GM21423 (cell line): ENCODE results near the gene FZD8.
"Not testable (repeated sequence)": the region's sequence is repeated elsewhere in the genome, so short reads cannot be mapped to it uniquely, and the experiment has no call there.

Experiments used
- ATAC-seq: cut with Tn5 transposase; IDR thresholded peaks from one replicate; pipeline ENCODE4 v1.9.1; 2021; ENCODE audit warnings: mild to moderate bottlenecking, moderate library complexity; ENCODE audit not compliant: unreplicated experiment

The FZD8 gene, protein sequence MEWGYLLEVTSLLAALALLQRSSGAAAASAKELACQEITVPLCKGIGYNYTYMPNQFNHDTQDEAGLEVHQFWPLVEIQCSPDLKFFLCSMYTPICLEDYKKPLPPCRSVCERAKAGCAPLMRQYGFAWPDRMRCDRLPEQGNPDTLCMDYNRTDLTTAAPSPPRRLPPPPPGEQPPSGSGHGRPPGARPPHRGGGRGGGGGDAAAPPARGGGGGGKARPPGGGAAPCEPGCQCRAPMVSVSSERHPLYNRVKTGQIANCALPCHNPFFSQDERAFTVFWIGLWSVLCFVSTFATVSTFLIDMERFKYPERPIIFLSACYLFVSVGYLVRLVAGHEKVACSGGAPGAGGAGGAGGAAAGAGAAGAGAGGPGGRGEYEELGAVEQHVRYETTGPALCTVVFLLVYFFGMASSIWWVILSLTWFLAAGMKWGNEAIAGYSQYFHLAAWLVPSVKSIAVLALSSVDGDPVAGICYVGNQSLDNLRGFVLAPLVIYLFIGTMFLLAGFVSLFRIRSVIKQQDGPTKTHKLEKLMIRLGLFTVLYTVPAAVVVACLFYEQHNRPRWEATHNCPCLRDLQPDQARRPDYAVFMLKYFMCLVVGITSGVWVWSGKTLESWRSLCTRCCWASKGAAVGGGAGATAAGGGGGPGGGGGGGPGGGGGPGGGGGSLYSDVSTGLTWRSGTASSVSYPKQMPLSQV

DNA sequence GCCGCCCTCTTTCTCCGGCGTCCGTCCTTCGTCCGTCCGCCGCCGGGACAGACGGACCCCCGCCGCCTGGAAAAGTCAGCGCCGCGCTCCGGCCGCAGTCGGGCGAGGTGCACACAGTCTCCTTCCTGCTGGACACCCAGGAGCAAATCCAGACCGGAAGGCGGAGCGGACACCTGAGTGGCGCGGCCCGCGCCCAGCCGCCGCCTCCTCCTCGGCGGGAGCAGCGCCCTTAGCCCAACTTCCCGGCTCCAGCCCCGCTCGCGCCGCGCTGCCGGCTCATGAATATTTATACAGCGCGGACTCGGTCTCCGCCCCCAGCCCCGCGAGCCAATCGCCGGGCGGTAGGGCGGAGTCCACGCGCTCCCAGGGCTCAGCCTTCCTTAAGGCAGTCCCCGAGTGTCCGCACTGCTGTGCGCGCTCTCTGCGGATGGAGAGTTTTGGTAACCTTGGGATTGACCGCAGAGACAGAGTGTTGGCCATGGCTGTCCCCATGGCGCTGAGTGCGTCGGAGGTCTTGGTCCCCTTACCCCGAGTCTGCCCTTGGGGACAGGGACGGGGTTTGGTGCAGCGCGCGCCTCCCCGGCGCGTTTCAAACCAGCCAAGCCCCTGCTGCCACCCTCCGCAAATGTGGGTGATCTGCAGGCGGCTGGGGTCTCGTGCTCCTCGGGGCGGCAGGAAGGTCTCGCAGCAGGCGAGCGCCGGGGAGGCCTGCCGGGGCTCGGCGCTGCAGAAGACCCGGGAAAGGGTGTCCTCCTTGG is at the start of gene FZD8:
Gene FZD8 (minus strand): TSS at position 262 of the 758 bp plus-strand sequence. CDS start 867 bp downstream, outside the sequence.
- peak; percentile 94 for ATAC-seq

DNA sequence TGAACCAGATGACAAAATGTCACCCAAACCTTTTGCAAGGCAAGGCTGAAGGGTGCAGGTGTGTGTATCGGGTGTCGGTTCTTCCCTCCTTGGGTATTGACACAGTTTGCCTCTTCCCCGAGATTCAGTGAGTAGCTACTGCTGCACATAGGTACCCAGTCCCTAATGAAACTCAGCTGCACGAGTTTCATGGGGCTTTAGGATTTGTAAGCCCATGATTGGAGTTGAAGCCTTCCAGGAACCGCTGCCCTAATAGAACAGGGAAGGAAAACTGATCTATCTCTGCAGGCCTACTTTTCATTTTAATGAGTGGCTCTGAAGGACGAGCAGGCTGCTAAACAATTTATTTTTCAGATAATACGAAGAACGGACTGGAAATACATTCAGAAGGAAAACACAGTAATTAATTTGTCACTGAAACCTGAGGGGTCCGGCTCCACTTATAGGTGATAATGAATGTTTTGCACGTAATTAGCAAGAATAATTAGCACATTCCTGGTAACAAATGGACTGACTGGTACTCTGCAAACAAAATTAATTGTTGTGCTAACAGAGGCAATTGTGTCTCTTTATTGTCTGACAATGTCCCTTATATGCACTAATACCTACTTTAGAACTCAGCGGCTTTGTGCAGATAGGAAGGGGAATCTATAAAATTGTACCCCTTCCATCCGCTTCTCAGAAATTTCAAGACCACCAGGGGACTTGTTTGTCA is 49.6 kb upstream of the FZD8 start:
- ATAC-seq, result no peak

GRCh38 chr10:35690534-35690933 is 48.4 kb upstream of the FZD8 start:
- no peak for ATAC-seq

DNA sequence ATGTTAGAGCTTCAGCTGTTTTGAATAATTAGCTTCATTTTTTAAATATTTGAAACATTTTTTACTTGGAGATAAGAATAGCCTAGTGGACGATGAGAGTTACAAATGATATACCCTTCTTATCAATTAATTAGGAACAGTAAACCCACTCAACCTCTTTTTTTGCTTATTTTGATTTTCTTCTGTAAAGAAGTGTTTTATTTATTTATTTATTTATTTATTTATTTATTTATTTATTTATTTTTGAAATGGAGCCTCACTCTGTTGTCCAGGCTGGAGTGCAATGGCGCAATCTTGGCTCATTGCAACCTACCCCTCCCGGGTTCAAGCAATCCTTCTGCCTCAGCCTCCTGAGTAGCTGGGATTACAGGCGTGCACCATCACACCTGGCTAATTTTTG is 43.8 kb upstream of the FZD8 start:
- not testable (repeated sequence) for ATAC-seq

GRCh38 chr10:35685402-35685801 is 43.3 kb upstream of the FZD8 start:
- ATAC-seq, result no peak

GRCh38 chr10:35684586-35684985 is 42.5 kb upstream of the FZD8 start:
- no peak for ATAC-seq

DNA sequence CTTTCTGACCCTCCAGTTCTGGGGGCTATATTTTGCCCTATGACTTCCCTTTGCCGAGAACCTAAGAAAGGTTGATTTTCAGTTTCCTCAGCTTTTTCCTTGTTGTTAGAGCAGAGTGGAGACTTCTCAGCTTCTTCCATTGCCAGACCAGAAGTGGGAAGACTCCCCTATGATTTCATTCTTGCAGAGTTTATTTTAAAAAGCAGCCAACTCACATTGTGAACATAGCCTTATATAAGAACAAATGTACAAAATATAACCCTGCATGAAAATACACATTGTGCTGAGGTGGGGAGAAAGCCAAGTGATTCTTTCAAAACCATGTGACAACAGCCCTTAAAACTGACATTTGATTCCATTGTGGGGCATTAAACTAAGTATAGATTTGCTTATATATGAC is 33.8 kb upstream of the FZD8 start:
- ATAC-seq, result no peak

GRCh38 chr10:35674843-35675242 is 32.7 kb upstream of the FZD8 start:
- no peak for ATAC-seq

GRCh38 chr10:35668865-35669650 is 27.0 kb upstream of the FZD8 start:
- no peak for ATAC-seq

GRCh38 chr10:35667971-35668370 is 25.9 kb upstream of the FZD8 start:
- ATAC-seq, result no peak

GRCh38 chr10:35667270-35667889 is 25.3 kb upstream of the FZD8 start:
- no peak for ATAC-seq

DNA sequence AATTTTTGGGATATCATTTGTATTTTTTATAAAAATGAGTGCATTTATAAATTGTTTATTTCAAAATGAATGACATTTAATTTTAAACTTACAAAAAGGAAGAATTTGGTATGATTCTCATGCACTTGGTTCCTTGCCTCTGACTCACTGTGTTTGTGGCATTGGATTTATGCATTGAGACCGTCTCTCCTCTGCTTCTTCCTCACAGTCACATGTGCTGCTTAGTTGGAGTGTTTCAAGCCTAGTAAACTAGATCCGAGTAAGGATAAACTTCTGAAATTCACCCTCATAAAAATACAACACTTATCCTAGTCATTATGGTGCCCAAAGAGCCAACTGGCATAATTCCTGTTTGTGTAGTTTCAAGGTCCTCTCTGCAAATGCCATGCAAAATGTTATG is 19.1 kb upstream of the FZD8 start:
- no peak for ATAC-seq

DNA sequence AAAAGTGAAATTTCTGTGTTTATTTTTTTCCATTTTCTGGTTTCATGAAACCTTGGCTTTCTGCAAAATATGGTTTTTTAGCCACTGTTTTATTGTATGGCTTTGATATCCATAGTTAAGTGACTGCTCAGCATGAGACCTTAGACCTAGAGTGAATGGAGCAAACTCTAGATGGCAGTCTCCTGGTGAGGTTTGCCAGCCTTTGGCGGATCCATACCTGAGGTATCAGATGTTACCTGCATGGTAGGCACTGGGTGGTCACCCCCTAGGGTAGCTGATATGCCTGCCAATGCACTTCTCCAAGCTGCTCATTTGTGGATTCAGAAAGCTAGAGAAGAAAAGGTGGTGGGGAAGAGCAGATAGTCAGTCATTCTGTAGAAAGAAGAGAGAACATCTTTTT is 17.4 kb upstream of the FZD8 start:
- no peak for ATAC-seq

DNA sequence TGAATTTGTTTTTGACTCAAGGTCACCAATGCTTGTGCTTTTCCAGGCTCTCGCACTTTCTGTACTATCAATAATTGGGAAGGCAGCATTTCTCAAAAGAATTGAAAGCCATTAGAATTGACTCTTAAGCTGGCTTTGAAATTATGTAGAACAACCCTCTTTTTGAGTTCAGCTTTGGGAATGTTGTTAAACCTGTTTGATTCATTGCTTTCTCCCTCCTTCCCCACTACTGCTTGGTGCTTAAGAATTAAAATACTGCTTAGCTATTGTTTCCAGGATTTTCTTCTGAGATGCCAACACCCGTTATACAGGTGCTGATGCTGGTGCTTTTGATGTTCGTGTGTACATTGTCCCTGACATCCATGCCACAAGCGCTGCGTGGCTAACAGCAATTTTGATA is 15.5 kb upstream of the FZD8 start:
- ATAC-seq, result no peak

DNA sequence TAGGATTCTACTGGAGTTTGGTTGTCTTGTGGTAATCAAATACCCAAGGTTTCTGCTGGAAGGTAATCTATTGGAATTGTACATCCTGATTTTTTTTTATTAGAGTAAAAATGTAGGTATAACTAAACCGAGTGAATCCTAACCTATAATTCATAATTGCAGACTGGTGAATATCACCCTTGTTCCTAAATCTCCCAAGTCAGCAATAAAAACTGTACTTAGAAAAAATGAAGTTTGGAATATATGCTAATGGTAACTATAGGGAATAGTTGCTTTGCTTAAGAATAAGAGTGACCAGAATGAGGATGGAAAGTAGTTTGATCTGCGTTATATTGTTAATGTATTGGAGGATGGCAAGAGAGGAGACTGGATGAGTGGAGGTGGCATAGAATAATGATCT is 10.7 kb upstream of the FZD8 start:
- ATAC-seq, result no peak

DNA sequence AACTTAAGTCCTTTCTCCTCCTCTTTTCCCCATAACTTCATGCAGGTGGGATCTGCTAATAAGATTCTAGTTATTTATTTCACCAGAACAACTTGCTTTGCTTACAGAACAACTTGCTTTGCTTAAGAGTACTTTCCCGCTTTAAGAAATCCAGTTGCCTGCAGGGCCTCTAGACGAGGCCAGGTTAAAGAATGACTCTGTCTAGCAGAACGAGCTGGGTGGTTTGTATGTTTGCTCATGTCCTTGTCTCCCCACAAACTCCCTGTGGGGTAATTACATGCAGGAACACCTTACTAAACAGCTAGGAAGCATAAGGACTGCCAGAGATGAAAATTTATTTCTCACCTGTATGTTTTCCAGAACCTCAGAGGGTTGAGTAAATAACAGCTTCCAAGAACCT is 8.8 kb upstream of the FZD8 start:
- ATAC-seq, result no peak

- ATAC-seq, result no peak
Measured at GRCh38 chr10:35644050-35644950, 2.2 kb upstream of the FZD8 start.

DNA sequence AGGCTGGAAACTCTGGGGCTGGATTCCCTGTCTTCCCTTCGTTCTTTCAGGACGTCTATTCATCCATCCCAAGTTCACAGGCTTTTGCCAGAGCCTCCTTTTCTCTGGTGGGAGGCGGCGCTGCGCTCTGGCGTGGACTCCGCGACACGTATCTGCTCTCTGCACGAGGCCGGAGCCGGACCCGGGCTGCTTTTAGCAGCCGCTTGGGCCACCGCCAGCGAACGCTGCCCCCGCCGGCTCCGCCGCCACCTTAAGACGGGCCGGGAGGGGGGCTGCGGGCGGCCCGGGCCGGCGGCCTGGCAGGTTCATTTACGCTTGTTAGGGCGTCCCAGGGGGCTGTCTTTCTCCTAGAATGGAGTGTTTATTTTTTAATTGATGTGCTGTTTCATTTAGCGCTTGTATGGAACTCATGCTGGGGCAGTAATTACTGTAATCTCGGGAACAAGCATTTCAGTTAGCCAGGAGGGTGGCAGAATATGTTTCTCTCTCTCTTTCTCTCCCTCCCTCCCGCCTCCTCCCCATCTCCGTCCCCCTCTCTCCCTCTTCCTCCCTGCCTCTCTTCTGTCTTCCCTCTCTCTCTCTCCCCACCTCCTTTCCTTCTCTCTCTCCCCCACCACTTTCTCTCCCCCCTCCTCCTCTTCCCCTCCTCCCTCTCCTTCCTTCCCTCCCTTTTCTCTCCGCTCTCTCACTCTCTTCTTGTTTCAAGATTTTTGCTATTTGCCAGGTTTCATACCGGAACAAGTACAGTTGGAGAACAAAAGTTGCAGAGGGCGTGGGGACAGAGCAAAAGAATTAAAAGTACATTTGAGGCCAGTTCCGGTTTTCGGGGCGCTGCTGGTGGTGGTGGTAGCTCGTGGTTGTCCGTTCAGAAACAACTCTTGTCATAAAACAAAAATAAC is 1.3 kb upstream of the FZD8 start:
- no peak for ATAC-seq
